ENCODE results near the gene TEAD2.

Gene TEAD2

DNA sequence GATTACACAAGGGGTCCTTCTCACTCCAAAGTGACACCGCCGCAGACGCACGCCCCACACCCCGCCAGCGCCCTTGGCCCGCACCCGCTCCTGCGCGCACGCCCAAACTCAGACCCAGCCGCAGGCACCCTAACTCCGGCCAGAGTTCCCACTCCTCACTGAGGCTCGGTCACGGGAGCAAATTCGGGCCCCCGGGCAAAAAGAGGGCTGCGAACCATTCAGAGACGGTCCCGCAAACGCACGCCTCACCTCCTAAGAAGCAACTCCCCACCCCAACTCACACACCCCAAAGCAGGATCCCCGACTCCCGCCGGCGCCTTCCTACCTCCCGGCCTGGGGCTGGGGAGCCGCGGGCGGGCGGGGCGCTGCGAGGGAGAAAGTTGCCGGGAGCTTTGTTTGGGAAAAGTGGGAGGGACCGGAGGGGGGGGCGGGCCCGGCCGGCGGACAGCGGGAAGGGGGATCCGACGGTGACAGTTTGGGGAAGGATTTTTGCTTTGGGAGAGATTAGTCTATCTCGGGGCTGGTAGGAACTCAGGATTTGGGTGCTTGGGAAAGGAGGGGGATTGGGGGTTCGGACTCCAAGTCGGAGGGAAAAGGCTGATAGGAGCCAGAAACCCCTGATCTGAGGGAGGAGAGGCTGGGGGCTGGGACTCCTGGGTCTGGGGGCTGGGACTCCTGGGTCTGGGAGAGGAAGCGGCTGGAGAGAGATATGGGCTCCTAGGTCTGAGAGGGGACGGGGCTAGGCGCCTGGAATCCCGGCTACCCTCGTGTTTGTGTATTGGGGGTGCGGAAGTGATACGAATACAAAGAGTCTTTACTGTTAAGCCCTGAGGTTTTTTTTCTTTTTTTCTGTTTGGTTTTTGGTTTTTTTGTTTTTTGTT, at the start of gene TEAD2:
TSS of gene TEAD2 (minus strand) at position 369 of the 881 bp plus-strand sequence. CDS start 2,341 bp downstream, outside the sequence.
- peak; percentile 75 for DNase-seq (ENCODE audit: low spot score)

DNA sequence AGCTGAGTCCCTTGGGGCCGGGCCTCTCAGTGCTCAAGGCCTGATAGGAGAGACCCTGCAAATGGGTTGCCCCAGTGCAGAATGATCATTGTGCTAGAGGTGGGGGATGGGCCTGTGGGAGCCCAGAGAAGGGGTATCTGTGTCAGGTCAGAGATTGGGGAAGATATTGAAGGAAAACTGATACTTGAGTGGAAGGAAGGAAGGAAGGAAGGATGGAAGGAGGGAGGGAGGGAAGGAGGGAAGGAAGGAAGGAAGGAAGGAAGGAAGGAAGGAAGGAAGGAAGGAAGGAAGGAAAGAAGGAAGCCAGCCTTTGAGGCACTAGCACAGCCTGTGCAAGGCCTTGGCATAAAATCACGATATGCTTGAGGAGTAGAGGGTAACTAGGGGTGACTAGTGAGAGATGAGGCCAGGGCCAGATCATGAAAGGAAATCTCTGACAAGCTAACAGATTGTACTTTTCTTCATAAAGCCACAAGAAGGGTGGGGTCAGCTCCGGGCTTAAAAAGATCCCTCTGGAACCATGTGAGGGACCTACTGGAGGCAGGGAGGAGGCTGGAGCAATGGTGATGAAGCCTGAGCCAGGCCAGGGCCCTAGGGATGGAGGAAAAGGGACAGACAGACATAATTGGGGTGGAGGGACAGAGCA, 49.6 kb upstream of the TEAD2 start:
- DNase-seq (ENCODE audit: low spot score) = no peak

DNA sequence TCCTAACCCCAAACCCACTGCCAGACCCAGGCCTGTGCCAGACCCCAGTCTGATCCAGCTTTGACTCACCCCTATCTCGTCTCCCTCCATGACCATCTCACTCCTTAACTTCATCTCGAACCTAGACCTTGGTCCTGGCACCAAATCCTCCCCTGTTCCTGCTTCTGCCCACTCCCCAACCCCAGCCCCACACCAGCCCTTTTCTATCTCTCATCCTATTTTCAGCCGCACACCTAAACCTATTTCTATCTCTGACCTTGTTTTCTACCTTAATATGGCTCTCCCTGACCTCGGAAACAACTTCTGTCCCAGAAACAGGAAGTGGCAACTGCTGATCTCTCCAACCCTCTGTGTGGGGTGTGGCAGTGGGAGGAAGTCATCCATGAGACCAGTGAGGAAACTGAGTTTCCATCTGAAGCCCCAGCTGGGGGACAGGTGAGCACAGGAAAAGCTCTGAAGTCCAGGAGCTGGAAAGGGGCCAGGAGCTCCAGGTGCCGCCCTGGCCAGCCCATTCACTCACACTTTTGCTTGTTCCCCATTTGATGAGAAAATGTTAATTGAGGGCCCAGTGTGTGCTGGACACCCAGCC, 47.3 kb upstream of the TEAD2 start:
- DNase-seq (ENCODE audit: low spot score) = no peak

DNA sequence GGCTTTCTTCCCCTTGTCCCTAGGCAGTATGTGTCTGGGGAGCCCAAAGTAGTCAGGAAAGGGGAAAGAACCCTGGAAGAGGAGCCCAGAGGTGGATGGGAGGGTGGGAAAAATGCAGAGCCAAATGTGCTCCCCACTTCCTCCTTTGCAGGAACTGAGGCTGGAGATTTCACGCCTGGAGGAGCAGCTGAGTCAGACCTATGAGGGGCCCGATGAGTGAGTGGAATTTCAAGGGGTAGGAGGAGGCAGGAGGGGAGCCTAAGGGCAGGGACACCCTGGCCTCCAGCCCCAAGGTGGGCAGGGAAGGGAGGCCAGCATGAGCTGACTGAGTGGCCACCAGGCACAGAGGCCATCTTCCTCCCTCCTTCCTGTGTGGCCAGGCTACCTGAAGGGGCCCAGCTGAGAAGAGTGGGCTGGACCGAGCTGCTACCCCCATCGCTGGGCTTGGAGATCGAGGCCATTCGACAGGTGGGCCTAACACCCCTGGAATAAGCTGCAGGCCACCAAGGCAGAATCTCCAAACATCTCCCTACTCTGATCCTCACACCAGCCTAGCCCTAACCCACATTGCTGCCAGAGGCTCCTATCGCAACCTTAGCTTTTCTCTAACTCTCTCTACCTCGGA, 46.7 kb upstream of the TEAD2 start:
- DNase-seq (ENCODE audit: low spot score) = no peak

DNA sequence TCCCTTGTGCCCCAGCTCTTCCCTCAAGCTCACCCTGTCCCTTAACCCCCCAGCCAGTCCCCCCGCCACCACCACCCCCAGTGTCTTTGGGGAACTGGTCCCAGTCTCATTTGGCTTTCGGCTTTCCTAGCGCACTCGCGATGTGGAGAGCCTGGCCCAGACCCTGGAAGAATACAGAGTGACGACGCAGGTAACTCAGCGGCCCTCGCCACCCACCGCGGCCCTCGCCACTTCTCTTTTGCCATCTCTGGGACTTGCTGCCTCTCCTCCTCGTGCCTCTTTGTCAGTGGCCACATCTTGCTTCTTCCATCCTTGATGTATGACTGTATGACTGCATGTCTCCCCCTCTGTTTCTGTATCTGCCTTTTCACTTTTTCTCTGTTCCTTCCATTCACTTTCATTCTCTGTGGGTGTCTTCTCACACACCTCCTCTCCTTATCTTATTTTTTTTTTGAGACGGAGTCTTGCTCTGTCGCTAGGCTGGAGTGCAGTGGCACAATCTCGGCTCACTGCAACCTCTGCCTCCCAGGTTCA, 45.3 kb upstream of the TEAD2 start:
- no peak for DNase-seq (ENCODE audit: low spot score)

DNA sequence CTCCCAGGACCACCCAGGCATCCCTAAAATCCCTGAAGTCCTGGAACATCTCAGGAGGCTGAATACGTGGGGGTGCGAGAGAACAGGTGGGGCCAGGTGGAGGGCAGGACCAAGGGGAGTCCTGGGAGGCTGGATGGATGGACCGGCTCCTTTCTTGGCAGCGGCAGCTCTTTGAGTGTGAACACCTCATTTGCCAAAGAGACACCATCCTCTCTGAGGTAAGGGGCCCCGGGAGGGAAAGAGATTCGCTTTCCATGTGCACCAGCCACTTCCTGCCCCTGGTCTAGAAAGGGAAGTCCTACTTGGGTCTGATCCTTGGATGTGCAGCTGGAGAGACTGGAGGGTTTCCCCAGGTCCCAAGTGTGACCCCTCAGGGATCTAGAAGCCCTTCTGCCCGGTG, 44.9 kb upstream of the TEAD2 start:
- DNase-seq (ENCODE audit: low spot score) = no peak

DNA sequence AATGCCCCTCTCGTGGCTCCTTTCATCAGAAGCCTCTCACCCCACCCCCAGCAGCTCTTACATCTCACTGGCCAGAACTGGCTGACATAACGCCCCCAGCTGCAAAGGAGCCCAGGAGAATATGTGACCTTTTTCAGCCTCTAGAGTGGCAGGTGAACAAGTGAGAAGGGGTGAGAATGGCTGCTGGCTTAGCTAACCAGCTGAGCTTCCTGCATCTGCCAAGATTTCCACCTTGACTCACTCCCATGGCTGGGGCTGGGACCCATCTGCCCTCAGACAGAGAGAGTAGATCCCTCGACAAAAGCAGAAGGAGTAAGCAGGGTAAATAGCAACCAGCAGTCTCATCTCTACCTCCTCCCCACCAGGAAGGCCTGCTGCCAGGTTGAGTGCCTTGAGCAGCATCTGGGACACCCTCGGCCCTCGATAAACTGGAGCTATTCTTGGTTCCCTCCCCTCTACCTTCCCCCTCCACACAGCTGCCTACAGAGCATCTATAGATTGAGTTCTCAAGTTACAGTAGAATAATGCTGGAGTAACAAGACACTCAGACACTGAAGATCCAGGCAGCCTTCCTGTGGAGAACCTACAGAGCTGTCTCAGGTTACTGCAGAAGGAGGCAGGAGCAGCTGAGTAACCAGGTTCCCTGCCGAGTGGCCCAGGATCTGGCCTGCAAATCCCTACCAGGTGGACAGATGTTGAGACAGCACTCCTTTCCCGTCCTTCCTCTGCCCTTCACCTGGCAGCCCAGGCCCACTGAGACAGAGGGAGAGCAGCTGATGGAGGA, 41.4 kb upstream of the TEAD2 start:
- no peak for DNase-seq (ENCODE audit: low spot score)

DNA sequence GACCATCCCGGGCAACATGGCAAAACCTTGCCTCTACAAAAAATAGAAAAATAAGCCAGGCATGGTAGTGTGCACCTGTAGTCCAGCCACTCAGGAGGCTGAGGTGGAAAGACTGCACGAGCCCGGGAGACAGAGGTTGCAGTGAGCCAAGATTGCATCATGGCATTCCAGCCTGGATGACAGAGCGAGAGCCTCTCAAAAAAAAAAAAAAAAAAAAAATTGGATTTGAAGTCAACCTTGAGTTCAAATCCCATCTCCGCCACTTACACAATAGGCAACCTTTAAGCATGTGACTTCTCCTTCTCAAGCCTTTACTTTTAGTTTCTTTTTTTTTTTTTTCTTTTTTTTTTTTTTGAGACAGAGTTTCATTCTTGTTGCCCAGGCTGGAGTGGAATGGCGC, 37.8 kb upstream of the TEAD2 start:
- DNase-seq (ENCODE audit: low spot score) = no peak

DNA sequence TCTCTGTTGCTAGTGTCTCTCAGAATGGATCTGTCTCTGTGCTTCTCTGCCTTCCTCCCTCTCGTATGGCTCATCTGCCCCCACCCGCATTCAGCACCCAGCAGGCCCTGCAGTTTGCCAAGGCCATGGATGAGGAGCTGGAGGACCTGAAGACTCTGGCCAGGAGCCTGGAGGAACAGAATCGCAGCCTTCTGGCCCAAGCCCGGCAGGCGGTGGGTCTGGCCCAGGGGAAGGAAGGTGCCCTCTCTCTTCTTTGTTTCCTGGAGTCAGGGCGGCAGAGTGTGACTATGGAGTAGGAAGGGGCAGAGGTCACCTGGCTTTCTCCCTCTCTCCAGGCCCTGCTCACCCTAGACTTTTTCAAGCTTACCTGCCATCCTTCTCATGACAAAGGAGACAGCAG, 36.7 kb upstream of the TEAD2 start:
- DNase-seq (ENCODE audit: low spot score) = no peak

DNA sequence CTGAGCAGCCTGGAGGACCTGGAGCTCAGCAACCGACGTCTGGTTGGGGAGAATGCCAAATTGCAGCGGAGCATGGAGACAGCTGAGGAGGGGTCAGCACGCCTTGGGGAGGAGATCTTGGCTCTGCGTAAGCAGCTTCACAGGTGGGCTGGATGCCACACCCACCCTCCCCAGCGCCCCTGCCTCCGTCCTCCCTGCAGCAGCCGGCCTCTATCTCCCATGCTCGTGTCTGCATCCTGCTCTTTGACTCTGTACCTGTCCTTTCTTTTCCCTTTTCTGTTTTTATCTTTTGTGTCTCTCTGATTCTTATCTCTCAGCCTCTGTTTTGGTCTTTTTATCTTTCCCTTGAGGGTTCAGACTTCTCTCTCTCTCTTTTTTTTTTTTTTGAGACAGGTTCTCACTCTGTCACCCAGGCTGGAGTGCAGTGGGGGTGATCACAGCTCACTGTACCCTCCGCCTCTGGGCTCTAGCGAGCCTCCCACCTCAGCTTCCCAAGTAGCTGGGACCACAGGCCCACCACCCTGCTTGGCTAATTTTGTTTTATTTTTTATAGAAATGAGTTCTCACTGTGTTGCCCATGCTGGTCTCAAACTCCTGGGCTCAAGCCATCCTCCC, 35.9 kb upstream of the TEAD2 start:
- DNase-seq (ENCODE audit: low spot score) = no peak

DNA sequence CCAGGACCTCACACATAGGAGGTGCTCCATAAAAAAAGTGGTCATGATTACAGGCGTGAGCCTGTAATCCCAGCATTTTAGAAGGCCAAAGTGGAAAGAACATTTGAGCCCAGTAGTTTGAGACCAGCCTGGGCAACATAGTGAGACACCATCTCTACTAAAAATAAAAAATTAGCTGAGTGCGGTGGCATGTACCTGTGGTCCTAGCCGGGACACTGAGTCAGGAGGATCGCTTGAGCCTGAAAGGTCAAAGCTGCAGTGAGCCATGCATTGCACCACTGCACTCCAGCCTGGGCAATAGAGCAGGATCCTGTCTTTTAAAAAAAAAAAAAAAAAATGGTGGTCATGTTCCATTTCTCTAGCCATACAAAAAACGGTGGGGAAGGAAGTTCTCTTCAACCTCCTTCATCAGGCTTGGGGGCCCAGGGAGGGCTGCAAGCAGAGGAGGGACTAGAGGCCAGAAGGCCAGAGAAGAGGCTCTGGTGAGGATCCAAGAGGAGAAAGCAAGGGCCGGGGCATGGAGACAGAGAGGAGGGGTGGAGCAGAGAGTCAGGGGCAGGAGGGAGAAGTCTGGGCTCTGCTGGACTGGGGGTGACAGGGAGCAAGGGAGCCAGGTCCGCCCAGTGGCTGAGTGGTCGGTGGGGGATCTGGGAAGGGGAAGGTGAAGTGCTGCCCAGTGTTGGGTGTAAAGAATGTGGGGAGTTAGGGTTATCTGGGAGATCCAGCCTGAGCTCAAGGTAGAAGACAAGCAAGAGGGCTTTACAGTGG, 34.7 kb upstream of the TEAD2 start:
- DNase-seq (ENCODE audit: low spot score) = no peak

DNA sequence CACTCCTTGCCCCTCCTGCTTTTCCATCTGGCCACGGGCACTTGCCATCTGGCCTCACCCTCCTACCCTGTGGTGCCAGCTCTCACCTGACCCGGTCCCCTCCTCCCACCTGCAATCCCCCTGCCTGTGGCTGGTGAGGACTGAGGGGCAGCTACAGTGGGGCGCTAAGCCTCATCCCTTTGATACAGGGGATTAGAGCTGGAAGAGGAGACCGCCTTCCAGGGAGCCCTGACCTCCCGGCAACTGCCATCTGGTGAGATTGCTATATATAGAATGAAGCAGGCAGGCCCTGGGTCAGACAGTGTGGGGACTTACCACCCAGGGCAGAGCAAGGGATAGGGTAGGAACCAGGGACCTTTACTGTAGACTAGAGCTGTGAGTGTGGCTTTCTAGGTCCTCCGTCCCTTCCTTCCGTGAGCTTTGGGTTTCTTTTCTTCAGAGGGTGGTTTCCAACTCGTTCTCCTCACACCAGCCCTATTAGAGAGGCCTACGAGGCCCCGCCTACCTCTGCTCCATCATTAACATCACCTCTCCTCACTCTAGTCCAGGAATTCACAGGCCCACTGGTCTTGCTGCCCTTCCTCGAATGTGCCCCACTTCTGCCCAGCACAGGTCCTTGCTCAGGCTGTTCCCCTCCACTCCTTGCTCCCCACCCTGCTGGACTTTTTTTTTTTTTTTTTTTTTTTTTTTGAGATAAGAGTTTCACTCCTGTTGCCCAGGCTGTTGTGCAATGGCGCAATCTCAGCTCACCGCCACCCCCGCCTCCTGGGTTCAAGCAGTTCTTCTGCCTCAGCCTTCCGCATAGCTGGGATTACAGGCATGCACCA, 33.6 kb upstream of the TEAD2 start:
- DNase-seq (ENCODE audit: low spot score) = no peak

DNA sequence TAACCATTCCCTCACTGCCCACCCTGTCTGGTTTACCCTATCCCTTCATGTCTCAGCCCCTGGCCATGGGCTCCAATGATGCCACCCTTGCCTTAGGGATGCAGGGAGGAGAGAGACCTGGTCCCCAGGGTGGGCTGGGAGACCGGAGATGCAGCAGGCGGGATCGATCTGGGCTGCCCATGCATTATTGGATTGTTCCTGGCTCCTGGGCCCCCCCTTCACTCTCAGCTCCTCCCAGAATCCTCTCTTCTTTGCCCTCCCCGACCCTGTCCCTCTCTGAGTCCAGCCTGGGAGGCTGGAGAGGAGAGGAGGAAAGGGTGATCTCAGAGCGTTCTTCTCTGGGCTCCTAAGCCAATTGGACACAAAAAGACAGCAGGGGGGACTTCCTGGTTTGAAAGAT, 31.7 kb upstream of the TEAD2 start:
- no peak for DNase-seq (ENCODE audit: low spot score)

DNA sequence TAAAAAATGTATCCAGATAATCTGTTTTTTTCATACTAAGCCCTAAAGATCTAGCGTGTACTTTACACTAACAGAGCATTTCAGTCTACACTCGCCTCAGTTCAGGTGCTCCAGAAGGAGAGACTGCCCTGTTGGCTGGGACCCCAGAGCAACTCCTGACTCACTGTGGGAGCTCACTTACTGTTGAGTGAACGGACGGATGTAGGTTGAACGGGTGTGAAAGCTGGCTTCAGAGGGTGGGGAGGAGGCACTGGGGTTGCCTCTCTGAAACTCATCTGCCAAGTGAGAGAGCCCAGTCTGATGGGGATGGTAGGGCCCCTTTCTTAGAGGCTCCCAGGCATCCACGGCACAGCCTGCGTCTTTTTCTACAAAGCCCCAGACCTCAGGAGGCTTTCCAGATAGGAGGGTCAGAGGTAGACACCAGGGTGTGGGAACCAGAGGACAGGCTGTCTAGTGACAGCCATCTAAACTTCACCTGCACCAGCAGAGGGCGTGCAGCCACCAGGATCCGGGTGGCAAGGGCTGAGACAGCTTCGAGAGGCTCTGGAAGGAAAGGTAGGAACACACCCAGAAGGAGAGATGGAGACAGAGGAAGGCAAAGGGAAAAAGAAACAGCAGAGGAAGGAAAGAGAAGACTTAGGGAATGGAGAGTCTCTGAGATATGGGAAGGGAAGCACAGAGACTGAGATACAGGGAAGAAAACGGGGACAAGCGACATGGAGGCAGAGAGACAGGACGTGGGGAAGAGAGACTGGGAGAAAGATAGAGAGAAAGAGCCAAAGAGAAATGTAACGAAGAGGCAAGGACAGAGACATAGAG, 29.6 kb upstream of the TEAD2 start:
- peak; percentile 87 for DNase-seq (ENCODE audit: low spot score)

DNA sequence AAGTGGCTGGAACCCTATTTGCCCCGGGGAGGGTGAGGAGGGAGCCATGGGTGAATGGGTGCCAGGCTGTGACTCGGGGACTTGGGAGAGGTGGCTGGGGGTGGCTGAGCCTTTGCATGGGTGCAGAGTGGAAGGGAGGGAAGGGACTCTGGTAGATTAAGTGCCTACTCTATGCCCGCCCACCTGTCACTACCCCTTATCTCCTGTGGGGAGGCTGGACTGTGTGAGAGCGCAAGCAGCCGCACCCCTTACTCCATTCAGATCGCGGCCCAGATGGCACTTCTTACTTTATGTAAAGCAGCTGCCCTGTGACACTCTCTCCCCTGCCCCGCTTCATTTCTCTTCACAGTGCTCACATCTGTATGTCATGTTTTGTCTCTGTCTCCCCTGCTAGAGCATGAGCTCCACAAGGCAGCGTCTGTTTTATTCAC, 28.7 kb upstream of the TEAD2 start:
- DNase-seq (ENCODE audit: low spot score) = no peak

DNA sequence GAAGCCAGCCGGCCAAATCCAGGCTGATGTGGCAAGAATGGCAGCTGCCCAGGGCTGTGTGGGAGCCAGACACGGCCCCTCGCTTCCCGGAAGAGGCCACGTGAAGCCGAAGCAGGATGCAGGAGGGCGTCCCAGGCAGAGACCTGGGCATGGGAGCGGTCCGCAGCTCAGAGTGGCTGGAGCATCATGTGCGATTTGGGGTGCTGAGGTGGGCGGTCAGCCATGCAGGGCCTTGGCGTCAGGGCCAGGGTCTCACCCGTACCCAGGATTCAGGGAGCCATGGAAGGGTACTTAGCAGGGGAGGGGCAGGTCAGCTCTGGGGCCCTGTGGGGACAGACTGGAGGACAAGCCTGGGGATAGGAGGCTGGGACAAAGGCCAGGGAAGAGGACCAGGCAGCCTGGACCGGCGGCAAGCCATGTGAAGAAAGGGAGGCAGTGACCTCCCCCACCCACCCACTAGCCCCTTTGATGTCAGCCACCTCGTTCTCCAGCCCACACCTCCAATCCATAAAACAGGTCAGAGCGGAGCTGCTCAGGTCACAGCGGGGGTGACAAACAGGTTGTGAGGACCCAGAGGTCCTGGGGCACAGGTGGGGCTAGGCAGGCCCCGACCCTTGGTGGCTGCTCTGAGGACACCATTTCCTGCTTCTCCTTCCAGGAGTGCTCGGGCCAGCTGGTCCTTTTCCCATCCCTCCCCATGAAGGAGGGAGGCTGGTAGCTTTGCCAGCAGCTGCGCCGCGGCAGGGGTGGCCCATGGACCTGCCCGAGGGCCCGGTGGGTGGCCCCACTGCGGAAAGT, 28.1 kb upstream of the TEAD2 start:
- DNase-seq (ENCODE audit: low spot score) = no peak

DNA sequence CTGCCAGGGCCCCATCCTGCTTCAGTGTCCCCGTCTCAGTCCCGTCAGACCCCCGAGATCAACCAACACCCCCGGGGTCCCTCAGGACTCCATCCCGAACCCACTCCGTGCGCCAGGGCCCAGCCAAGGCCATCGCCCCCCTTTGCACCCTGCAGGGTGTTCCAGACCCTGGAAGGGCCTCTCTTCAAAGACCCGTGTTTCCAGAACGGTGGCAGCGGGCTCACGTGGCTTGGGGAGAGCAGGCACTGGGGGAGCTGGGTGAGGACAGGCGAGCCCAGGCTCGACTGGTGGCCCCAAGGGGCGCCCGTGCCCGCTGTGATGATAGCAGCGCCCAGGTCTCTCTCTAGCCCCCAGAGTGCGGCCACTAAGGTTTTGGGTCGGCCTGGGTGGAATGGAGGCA, 27.2 kb upstream of the TEAD2 start:
- no peak for DNase-seq (ENCODE audit: low spot score)

DNA sequence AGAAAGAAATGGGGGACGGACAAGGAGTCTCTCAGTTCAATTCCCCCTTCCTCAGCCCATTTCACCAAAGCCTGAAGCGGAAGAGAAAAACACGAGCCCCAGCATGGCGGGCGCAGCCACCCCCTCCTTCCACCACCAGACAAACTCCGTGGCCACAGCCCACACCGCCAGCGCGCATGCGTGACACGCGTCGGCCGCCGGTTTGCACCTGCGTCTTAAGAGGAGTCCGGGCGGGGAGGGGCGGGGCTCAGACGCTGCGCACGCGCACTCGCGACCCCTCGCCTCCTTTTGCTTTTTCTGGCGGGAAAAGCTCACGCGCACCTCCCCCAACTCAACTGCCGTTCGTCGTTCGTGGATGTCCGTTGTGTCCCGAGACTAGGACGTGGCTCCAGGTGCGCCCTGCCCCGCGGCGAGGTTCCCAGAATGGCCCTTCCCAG, 25.7 kb upstream of the TEAD2 start, which contains the start of gene KASH5:
TSS of gene KASH5 (plus strand) at position 314 of the 437 bp plus-strand sequence. CDS start 2,635 bp downstream, outside the sequence.
- peak; percentile 40 for DNase-seq (ENCODE audit: low spot score)

All from HuH-7.5 (cell line).